ENCODE results near the gene SETBP1. TPM values are rescaled to one million over a fixed set of nuclear protein-coding genes. Genes with fewer than 3 reads are reported as not detected.

The SETBP1 gene
- total and polyA plus RNA-seq, 8 donors: 1.4 to 66.5 (median 20.1) TPM

DNA sequence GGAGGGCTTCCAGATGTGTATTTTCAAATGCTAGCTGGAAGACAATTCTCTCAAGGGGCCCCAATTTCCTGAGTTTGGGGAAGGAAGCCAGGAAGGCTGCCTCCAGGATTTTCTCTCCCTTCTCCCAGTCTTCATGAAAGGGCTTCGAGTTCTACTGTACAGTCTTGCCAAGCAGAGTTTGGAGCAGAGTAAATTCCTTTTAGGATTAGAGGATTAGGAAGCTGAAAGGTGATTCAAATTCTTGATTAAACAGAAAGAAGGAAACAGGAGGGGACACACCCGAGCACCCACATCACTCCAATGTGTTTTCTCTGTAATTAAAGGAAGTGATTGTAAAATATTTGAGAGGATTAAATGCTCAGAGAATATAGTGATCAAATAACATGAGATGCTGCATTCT lies 217.8 kb downstream of the SETBP1 start:
- intact Hi-C loops (cut with DNase I; ENCODE audit: low total_unique reads): no loop called here
- H3K9me3 ChIP-seq: no peaks in the 10 kb centered on the region
- WGBS, 5 donors: 13 to 25% (median 22%) methylated on average over 2 of the region's 2 CpGs
- H3K4me3 ChIP-seq: no peak overlapping the region
- peaks cover 0 to 48% (median 28%) of the 10 kb centered on the region in 4 donors for H3K4me1 ChIP-seq
- no peak for DNase-seq
- H3K27ac ChIP-seq: peak overlapping the region in 1 of 5 donors; percentile 28
- H3K27me3 ChIP-seq: no peaks in the 10 kb centered on the region
- TF ChIP-seq EP300 (IDR thresholded peaks at IDR 0.05) (no peak), POLR2AphosphoS5 (IDR thresholded peaks at IDR 0.05) (no peak), POLR2A (IDR thresholded peaks at IDR 0.05) (no peak)
- TF ChIP-seq, protein P1, sequence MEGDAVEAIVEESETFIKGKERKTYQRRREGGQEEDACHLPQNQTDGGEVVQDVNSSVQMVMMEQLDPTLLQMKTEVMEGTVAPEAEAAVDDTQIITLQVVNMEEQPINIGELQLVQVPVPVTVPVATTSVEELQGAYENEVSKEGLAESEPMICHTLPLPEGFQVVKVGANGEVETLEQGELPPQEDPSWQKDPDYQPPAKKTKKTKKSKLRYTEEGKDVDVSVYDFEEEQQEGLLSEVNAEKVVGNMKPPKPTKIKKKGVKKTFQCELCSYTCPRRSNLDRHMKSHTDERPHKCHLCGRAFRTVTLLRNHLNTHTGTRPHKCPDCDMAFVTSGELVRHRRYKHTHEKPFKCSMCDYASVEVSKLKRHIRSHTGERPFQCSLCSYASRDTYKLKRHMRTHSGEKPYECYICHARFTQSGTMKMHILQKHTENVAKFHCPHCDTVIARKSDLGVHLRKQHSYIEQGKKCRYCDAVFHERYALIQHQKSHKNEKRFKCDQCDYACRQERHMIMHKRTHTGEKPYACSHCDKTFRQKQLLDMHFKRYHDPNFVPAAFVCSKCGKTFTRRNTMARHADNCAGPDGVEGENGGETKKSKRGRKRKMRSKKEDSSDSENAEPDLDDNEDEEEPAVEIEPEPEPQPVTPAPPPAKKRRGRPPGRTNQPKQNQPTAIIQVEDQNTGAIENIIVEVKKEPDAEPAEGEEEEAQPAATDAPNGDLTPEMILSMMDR (IDR thresholded peaks at IDR 0.05): no peak
- H3K36me3 ChIP-seq: no peaks in the 10 kb centered on the region

DNA sequence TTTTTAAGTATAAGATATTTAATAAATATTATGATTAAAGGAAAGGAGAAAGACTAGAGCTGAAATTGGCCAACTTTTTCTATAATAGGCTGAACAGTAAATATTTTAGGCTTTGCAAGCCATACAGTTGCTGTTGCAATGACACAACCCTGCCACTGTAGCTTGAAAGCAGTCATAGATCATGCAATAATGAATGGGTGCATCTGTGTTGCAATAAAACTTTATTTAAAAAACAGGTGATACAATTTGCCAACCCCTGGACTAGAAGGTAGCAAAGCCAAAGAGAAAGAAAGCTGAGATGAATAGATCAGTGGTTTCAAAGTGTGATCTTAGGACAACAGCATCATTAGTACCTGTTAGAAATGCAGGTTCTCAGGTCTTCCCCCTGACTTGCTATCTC lies 219.1 kb downstream of the SETBP1 start:
- Histone ChIP-seq H3K4me1 (peaks cover 0 to 41% (median 22%) of the 10 kb centered on the region in 4 donors), H3K4me3 (no peak overlapping the region), H3K9me3 (no peaks in the 10 kb centered on the region), H3K27me3 (no peaks in the 10 kb centered on the region), H3K36me3 (no peaks in the 10 kb centered on the region), H3K27ac (no peak overlapping the region)
- DNase-seq: no peak
- TF ChIP-seq POLR2A (IDR thresholded peaks at IDR 0.05): no peak
- TF ChIP-seq POLR2AphosphoS5 (IDR thresholded peaks at IDR 0.05): no peak
- intact Hi-C loops (cut with DNase I; ENCODE audit: low total_unique reads): no loop called here

DNA sequence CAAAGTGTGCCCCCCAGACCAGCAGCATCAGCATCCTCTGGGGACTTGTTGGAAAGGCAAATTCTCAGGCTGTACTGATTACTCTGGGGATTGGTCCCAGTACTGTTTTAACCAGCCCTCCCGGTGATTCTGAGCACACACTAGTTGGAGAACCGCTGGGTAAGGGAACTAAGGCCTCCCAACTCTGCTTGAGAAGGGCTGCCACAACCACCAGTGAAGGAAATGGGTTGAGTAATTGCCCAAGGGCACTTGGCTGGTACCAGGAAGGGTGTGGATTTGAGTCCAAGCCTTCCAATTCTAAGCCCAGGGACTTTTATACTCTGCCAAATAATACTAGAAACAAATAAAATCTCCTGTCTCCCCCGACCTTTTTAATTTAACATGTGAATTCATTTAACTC lies 219.9 kb downstream of the SETBP1 start:
- no peak for TF ChIP-seq POLR2AphosphoS5 (IDR thresholded peaks at IDR 0.05)
- TF ChIP-seq, protein P1 (IDR thresholded peaks at IDR 0.05): no peak
- TF ChIP-seq POLR2A (IDR thresholded peaks at IDR 0.05): no peak
- no peak for TF ChIP-seq EP300 (IDR thresholded peaks at IDR 0.05)
- H3K4me3 ChIP-seq: no peak overlapping the region
- intact Hi-C loops (cut with DNase I; ENCODE audit: low total_unique reads): no loop called here
- no peak for DNase-seq
- 76 to 92% (median 81%) methylated on average over 3 of the region's 3 CpGs for WGBS, 5 donors
- no peaks in the 10 kb centered on the region for H3K9me3 ChIP-seq
- H3K36me3 ChIP-seq: no peaks in the 10 kb centered on the region
- H3K27ac ChIP-seq: no peak overlapping the region
- no peaks in the 10 kb centered on the region for H3K27me3 ChIP-seq
- H3K4me1 ChIP-seq: peaks cover 0 to 41% (median 20%) of the 10 kb centered on the region in 4 donors

DNA sequence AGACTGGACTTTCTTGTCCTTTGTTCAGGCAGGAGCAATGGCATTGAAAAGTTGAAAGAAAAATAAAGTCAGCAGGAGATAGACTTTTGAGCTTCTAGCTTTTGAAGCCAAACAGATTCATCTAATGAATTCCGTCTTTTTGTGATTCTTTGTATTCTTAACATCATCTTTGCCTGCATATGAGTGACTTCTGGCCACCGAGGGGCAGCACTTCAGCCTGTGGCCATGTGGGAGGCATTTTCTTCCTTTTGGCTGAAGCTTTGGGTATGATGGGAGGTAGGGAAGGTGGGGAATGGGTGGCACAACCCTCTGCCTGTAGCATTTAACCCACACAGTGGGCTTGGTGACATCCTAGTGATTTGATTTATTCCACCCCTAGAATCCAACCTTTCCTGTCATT lies 220.6 kb downstream of the SETBP1 start:
- H3K4me1 ChIP-seq: peaks cover 0 to 42% (median 20%) of the 10 kb centered on the region in 4 donors
- intact Hi-C loops (cut with DNase I; ENCODE audit: low total_unique reads): no loop called here
- no peak for TF ChIP-seq POLR2AphosphoS5 (IDR thresholded peaks at IDR 0.05)
- TF ChIP-seq, protein P1 (IDR thresholded peaks at IDR 0.05): no peak
- TF ChIP-seq EP300 (IDR thresholded peaks at IDR 0.05): no peak
- no peak for TF ChIP-seq POLR2A (IDR thresholded peaks at IDR 0.05)
- no peaks in the 10 kb centered on the region for H3K36me3 ChIP-seq
- H3K4me3 ChIP-seq: no peak overlapping the region
- H3K27me3 ChIP-seq: no peaks in the 10 kb centered on the region
- WGBS, 5 donors: 93 to 98% (median 94%) methylated on average over 2 of the region's 2 CpGs
- no peak overlapping the region for H3K27ac ChIP-seq
- no peaks in the 10 kb centered on the region for H3K9me3 ChIP-seq
- no peak for DNase-seq

DNA sequence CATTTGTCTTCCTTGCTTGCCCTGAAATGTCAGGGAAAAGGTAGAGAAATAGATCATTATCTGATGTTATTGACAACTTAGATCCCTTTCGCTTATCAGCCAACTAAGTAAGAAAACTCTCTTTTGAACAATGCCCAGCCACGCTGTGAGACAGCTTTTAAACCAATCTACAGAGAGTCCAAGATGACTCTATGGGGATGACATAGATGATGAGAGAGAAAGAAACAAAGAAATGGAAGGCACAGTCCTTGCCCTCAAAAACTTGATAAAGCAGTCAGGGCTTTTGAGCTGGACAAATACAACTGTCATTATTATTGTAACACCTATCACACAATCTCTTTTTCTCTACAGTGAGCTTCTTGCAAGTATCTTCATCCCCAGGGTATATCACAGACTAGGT lies 222.6 kb downstream of the SETBP1 start:
- no peak overlapping the region for H3K4me3 ChIP-seq
- TF ChIP-seq EP300 (IDR thresholded peaks at IDR 0.05): no peak
- TF ChIP-seq, protein P1 (IDR thresholded peaks at IDR 0.05): no peak
- no peaks in the 10 kb centered on the region for H3K9me3 ChIP-seq
- no peak for DNase-seq
- intact Hi-C loops (cut with DNase I; ENCODE audit: low total_unique reads): no loop called here
- no peak overlapping the region for H3K27ac ChIP-seq
- H3K27me3 ChIP-seq: no peaks in the 10 kb centered on the region
- peaks cover 0 to 26% (median 10%) of the 10 kb centered on the region in 4 donors for H3K4me1 ChIP-seq
- H3K36me3 ChIP-seq: no peaks in the 10 kb centered on the region
- WGBS, 5 donors: 91 to 96% (median 95%) methylated on average over 2 of the region's 2 CpGs

Measured in stomach (tissue), 9 donors.